ENCODE results near the gene ACTN3.

The ACTN3 gene

GRCh38 chr11:66529655-66530054 is 17.0 kb upstream of the ACTN3 start:
- Histone ChIP-seq H3K27me3 (no peaks in the 10 kb centered on the region), H3K27ac (no peak overlapping the region), H3K4me1 (no peaks in the 10 kb centered on the region), H3K9me3 (no peaks in the 10 kb centered on the region), H3K4me3 (no peak overlapping the region), H3K36me3 (peaks cover 14 to 84% (median 51%) of the 10 kb centered on the region in 3 donors)
- intact Hi-C loops (cut with DNase I; ENCODE audit: low total_unique reads), result no loop called here
- TF ChIP-seq CTCF (IDR thresholded peaks at IDR 0.05), result no peak
- no peak for DNase-seq

- peaks cover 14 to 95% (median 57%) of the 10 kb centered on the region in 3 donors for H3K36me3 ChIP-seq
- intact Hi-C loops (cut with DNase I; ENCODE audit: low total_unique reads), result no loop called here
- H3K4me3 ChIP-seq, result no peak overlapping the region
- DNase-seq, result no peak
- no peak overlapping the region for H3K27ac ChIP-seq
- H3K4me1 ChIP-seq, result no peaks in the 10 kb centered on the region
- H3K27me3 ChIP-seq, result no peaks in the 10 kb centered on the region
- no peaks in the 10 kb centered on the region for H3K9me3 ChIP-seq
- TF ChIP-seq CTCF (IDR thresholded peaks at IDR 0.05), result no peak
Observed at GRCh38 chr11:66530927-66531709, 15.6 kb upstream of the ACTN3 start.

GRCh38 chr11:66531841-66532240 is 14.9 kb upstream of the ACTN3 start:
- Histone ChIP-seq H3K9me3 (no peaks in the 10 kb centered on the region), H3K4me3 (no peak overlapping the region), H3K36me3 (peaks cover 11 to 95% (median 55%) of the 10 kb centered on the region in 3 donors), H3K4me1 (no peaks in the 10 kb centered on the region), H3K27ac (no peak overlapping the region), H3K27me3 (no peaks in the 10 kb centered on the region)
- no peak for TF ChIP-seq CTCF (IDR thresholded peaks at IDR 0.05)
- DNase-seq, result no peak
- intact Hi-C loops (cut with DNase I; ENCODE audit: low total_unique reads), result no loop called here

- Histone ChIP-seq H3K4me3 (no peak overlapping the region), H3K27me3 (no peaks in the 10 kb centered on the region), H3K9me3 (no peaks in the 10 kb centered on the region), H3K36me3 (peaks cover 11 to 95% (median 56%) of the 10 kb centered on the region in 3 donors), H3K27ac (no peak overlapping the region), H3K4me1 (no peaks in the 10 kb centered on the region)
- no peak for DNase-seq
- TF ChIP-seq CTCF (IDR thresholded peaks at IDR 0.05), result no peak
- intact Hi-C loops (cut with DNase I; ENCODE audit: low total_unique reads), result no loop called here
Observed at GRCh38 chr11:66532784-66533183, 13.9 kb upstream of the ACTN3 start.

- intact Hi-C loops (cut with DNase I; ENCODE audit: low total_unique reads), result no loop called here
- no peaks in the 10 kb centered on the region for H3K27me3 ChIP-seq
- no peak overlapping the region for H3K27ac ChIP-seq
- no peak for DNase-seq
- no peak for TF ChIP-seq CTCF (IDR thresholded peaks at IDR 0.05)
- peaks cover 0 to 12% (median 7%) of the 10 kb centered on the region in 4 donors for H3K4me1 ChIP-seq
- H3K4me3 ChIP-seq, result no peak overlapping the region
- H3K36me3 ChIP-seq, result peaks cover 17 to 89% (median 33%) of the 10 kb centered on the region in 3 donors
- no peaks in the 10 kb centered on the region for H3K9me3 ChIP-seq
Observed at GRCh38 chr11:66539170-66539869, 7.4 kb upstream of the ACTN3 start.

Measured in tibial artery (tissue), 4 donors.